Esophagus (tissue), 2 donors: Measurements from ENCODE around the gene BTG4. TPM values are rescaled to one million over a fixed set of nuclear protein-coding genes. Genes with fewer than 3 reads are reported as not detected.

ENCODE experiments used
- H3K27ac ChIP-seq, 2 donors: one replicate each; pipeline ENCODE4 v1.5.1; 2013; ENCODE audit warnings: low read depth in 2 of 2, mild to moderate bottlenecking in 2 of 2, inconsistent platforms in 1 of 2, low read length in 1 of 2, moderate library complexity in 1 of 2
- H3K27me3 ChIP-seq, 2 donors: one replicate each; pipeline ENCODE4 v1.6.1; 2013; ENCODE audit warnings: low read length in 2 of 2, control low read depth in 1 of 2, mild to moderate bottlenecking in 1 of 2; ENCODE audit not compliant: insufficient read depth in 2 of 2, control insufficient read depth in 1 of 2
- H3K36me3 ChIP-seq, 2 donors: one replicate each; pipeline ENCODE4 v1.6.1; 2013; ENCODE audit warnings: low read length in 1 of 2; ENCODE audit not compliant: control insufficient read depth in 2 of 2, insufficient read depth in 2 of 2
- H3K4me1 ChIP-seq, 2 donors: one replicate each; pipeline ENCODE4 v1.6.1; 2013; ENCODE audit warnings: low read length in 1 of 2; ENCODE audit not compliant: control insufficient read depth in 2 of 2, insufficient read depth in 2 of 2
- H3K4me3 ChIP-seq, 2 donors: one replicate each; pipeline ENCODE4 v1.5.1; 2013; ENCODE audit warnings: low read length in 2 of 2, mild to moderate bottlenecking in 2 of 2, low read depth in 1 of 2, moderate library complexity in 1 of 2
- H3K9me3 ChIP-seq, 2 donors: one replicate each; pipeline ENCODE4 v1.6.1; 2013; ENCODE audit warnings: mild to moderate bottlenecking in 2 of 2, low read depth in 1 of 2, low read length in 1 of 2, moderate library complexity in 1 of 2; ENCODE audit not compliant: control insufficient read depth in 2 of 2, insufficient read depth in 1 of 2
- WGBS, 2 donors: extraction: QIAGEN DNeasy Blood & Tissue Kit; methylation state at CpG; one replicate each; pipeline ENCODE4 v1.1.7; 2013; 5-methylcytosine and 5-hydroxymethylcytosine counted together
- polyA plus RNA-seq, 2 donors: library from polyadenylated mRNA; stranded (reverse); fragments of 200-250 nt; gene quantifications; one replicate each; pipeline ENCODE4 v1.2.3, GENCODE V29; 2013
- donor health status: healthy with polysubstance abuse.
- donor health status: Bipolar disorder and iron deficiency.

Gene BTG4
- polyA plus RNA-seq, 2 donors: not detected

- WGBS, 2 donors: 78% methylated on average over 4 of the region's 4 CpGs
- H3K4me3 ChIP-seq: no peak overlapping the region
- H3K4me1 ChIP-seq: no peaks in the 10 kb centered on the region
- no peak overlapping the region for H3K27ac ChIP-seq
- H3K36me3 ChIP-seq: no peaks in the 10 kb centered on the region
- no peaks in the 10 kb centered on the region for H3K27me3 ChIP-seq
- no peaks in the 10 kb centered on the region for H3K9me3 ChIP-seq
Observed at GRCh38 chr11:111460340-111460739, 51.8 kb downstream of the BTG4 start.

GRCh38 chr11:111459506-111460270 is 52.5 kb downstream of the BTG4 start:
- H3K9me3 ChIP-seq: no peaks in the 10 kb centered on the region
- H3K27ac ChIP-seq: no peak overlapping the region
- WGBS, 2 donors: 86 to 87% methylated on average over 9 of the region's 9 CpGs
- no peaks in the 10 kb centered on the region for H3K27me3 ChIP-seq
- no peaks in the 10 kb centered on the region for H3K4me1 ChIP-seq
- no peak overlapping the region for H3K4me3 ChIP-seq
- no peaks in the 10 kb centered on the region for H3K36me3 ChIP-seq

GRCh38 chr11:111457731-111458368 is 54.3 kb downstream of the BTG4 start:
- no peaks in the 10 kb centered on the region for H3K9me3 ChIP-seq
- WGBS, 2 donors: 87 to 90% methylated on average over 9 of the region's 9 CpGs
- H3K36me3 ChIP-seq: no peaks in the 10 kb centered on the region
- H3K27ac ChIP-seq: no peak overlapping the region
- H3K27me3 ChIP-seq: no peaks in the 10 kb centered on the region
- no peak overlapping the region for H3K4me3 ChIP-seq
- no peaks in the 10 kb centered on the region for H3K4me1 ChIP-seq

GRCh38 chr11:111456859-111457730 is 55.1 kb downstream of the BTG4 start:
- Histone ChIP-seq H3K4me1 (no peaks in the 10 kb centered on the region), H3K27ac (no peak overlapping the region), H3K27me3 (no peaks in the 10 kb centered on the region), H3K4me3 (no peak overlapping the region), H3K9me3 (no peaks in the 10 kb centered on the region), H3K36me3 (no peaks in the 10 kb centered on the region)
- whole genome bisulfite sequencing, 2 donors: 84 to 88% methylated on average over 11 of the region's 11 CpGs

- Histone ChIP-seq H3K36me3 (no peaks in the 10 kb centered on the region), H3K9me3 (no peaks in the 10 kb centered on the region), H3K27me3 (no peaks in the 10 kb centered on the region), H3K4me3 (no peak overlapping the region), H3K27ac (no peak overlapping the region), H3K4me1 (no peaks in the 10 kb centered on the region)
- 84 to 87% methylated on average over 16 of the region's 16 CpGs for WGBS, 2 donors
Observed at GRCh38 chr11:111456086-111456858, 55.9 kb downstream of the BTG4 start.

- Histone ChIP-seq H3K4me1 (no peaks in the 10 kb centered on the region), H3K27me3 (no peaks in the 10 kb centered on the region), H3K9me3 (no peaks in the 10 kb centered on the region), H3K27ac (no peak overlapping the region), H3K36me3 (no peaks in the 10 kb centered on the region), H3K4me3 (no peak overlapping the region)
- WGBS, 2 donors: 59 to 77% methylated on average over 19 to 21 of the region's 21 CpGs
Observed at GRCh38 chr11:111455291-111456085, 56.7 kb downstream of the BTG4 start.

GRCh38 chr11:111454561-111455192 is 57.5 kb downstream of the BTG4 start:
- H3K36me3 ChIP-seq: no peaks in the 10 kb centered on the region
- no peaks in the 10 kb centered on the region for H3K9me3 ChIP-seq
- H3K4me1 ChIP-seq: no peaks in the 10 kb centered on the region
- H3K27me3 ChIP-seq: no peaks in the 10 kb centered on the region
- H3K4me3 ChIP-seq: no peak overlapping the region
- WGBS, 2 donors: 50 to 53% methylated on average over 11 of the region's 11 CpGs
- no peak overlapping the region for H3K27ac ChIP-seq

GRCh38 chr11:111452817-111453552 is 59.2 kb downstream of the BTG4 start:
- Histone ChIP-seq H3K4me3 (no peak overlapping the region), H3K27me3 (no peaks in the 10 kb centered on the region), H3K4me1 (no peaks in the 10 kb centered on the region), H3K36me3 (no peaks in the 10 kb centered on the region), H3K9me3 (no peaks in the 10 kb centered on the region), H3K27ac (no peak overlapping the region)
- WGBS, 2 donors: 76 to 77% methylated on average over 10 of the region's 10 CpGs
